ENCODE measurements around the gene GBX1.

Gene GBX1

GRCh38 chr7:151167197-151167961, at the start of gene GBX1:
GBX1 (minus strand) TSS chr7:151167694; CDS start chr7:151167548, 146 bp downstream.
- Mint-ChIP-seq H3K27me3 (ENCODE audit: low read depth) (peaks cover 39% of the 10 kb centered on the region), H3K4me1 (ENCODE audit: low read depth) (peaks cover 4% of the 10 kb centered on the region), H3K36me3 (ENCODE audit: low read depth) (no peaks in the 10 kb centered on the region)

GRCh38 chr7:151215396-151215795, 47.9 kb upstream of the GBX1 start:
- H3K27me3 Mint-ChIP-seq (ENCODE audit: low read depth) = no peaks in the 10 kb centered on the region
- no peaks in the 10 kb centered on the region for H3K9me3 Mint-ChIP-seq
- H3K4me3 Mint-ChIP-seq = no peak overlapping the region
- no peak overlapping the region for H3K27ac Mint-ChIP-seq
- peaks cover 40% of the 10 kb centered on the region for H3K36me3 Mint-ChIP-seq (ENCODE audit: low read depth)
- peaks cover 2% of the 10 kb centered on the region for H3K4me1 Mint-ChIP-seq (ENCODE audit: low read depth)

More at GRCh38 chr7:151167197-151167961, at the start of gene GBX1:
- Mint-ChIP-seq H3K9me3 (no peaks in the 10 kb centered on the region), H3K4me3 (peak within 1 kb of the TSS; percentile 74), H3K27ac (no peak within 1 kb of the TSS)

GRCh38 chr7:151213826-151214225, 46.3 kb upstream of the GBX1 start:
- Mint-ChIP-seq H3K36me3 (ENCODE audit: low read depth) (peaks cover 36% of the 10 kb centered on the region), H3K27me3 (ENCODE audit: low read depth) (no peaks in the 10 kb centered on the region)

GRCh38 chr7:151212626-151213025, 45.1 kb upstream of the GBX1 start:
- H3K9me3 Mint-ChIP-seq = no peaks in the 10 kb centered on the region
- no peak overlapping the region for H3K27ac Mint-ChIP-seq
- H3K27me3 Mint-ChIP-seq (ENCODE audit: low read depth) = no peaks in the 10 kb centered on the region
- no peak overlapping the region for H3K4me3 Mint-ChIP-seq
- H3K4me1 Mint-ChIP-seq (ENCODE audit: low read depth) = peaks cover 7% of the 10 kb centered on the region
- H3K36me3 Mint-ChIP-seq (ENCODE audit: low read depth) = peaks cover 25% of the 10 kb centered on the region

More at GRCh38 chr7:151213826-151214225, 46.3 kb upstream of the GBX1 start:
- Mint-ChIP-seq H3K4me1 (ENCODE audit: low read depth) (peaks cover 2% of the 10 kb centered on the region), H3K9me3 (no peaks in the 10 kb centered on the region), H3K4me3 (no peak overlapping the region), H3K27ac (no peak overlapping the region)

- Mint-ChIP-seq H3K36me3 (ENCODE audit: low read depth) (peaks cover 25% of the 10 kb centered on the region), H3K4me3 (no peak overlapping the region), H3K27me3 (ENCODE audit: low read depth) (no peaks in the 10 kb centered on the region), H3K27ac (no peak overlapping the region), H3K4me1 (ENCODE audit: low read depth) (peaks cover 19% of the 10 kb centered on the region), H3K9me3 (no peaks in the 10 kb centered on the region)
Measured at GRCh38 chr7:151211155-151211772, 43.8 kb upstream of the GBX1 start.

- Mint-ChIP-seq H3K4me1 (ENCODE audit: low read depth) (peaks cover 22% of the 10 kb centered on the region), H3K4me3 (no peak within 1 kb of the TSS), H3K9me3 (no peaks in the 10 kb centered on the region), H3K27me3 (ENCODE audit: low read depth) (peaks cover 4% of the 10 kb centered on the region), H3K36me3 (ENCODE audit: low read depth) (peaks cover 18% of the 10 kb centered on the region), H3K27ac (no peak within 1 kb of the TSS)
Measured at GRCh38 chr7:151210087-151210854, 42.8 kb upstream of the GBX1 start, which contains the start of gene H2BK1. H2BK1 (minus strand) TSS chr7:151210488; CDS start chr7:151210318, 170 bp downstream.

GRCh38 chr7:151209588-151209987, 42.1 kb upstream of the GBX1 start:
- Mint-ChIP-seq H3K4me3 (no peak overlapping the region), H3K36me3 (ENCODE audit: low read depth) (peaks cover 11% of the 10 kb centered on the region), H3K27ac (no peak overlapping the region), H3K27me3 (ENCODE audit: low read depth) (peaks cover 9% of the 10 kb centered on the region), H3K4me1 (ENCODE audit: low read depth) (peaks cover 20% of the 10 kb centered on the region), H3K9me3 (no peaks in the 10 kb centered on the region)

- Mint-ChIP-seq H3K4me1 (ENCODE audit: low read depth) (peaks cover 20% of the 10 kb centered on the region), H3K27me3 (ENCODE audit: low read depth) (peaks cover 9% of the 10 kb centered on the region), H3K4me3 (no peak overlapping the region), H3K36me3 (ENCODE audit: low read depth) (peaks cover 6% of the 10 kb centered on the region), H3K9me3 (no peaks in the 10 kb centered on the region), H3K27ac (no peak overlapping the region)
Measured at GRCh38 chr7:151208253-151208862, 40.9 kb upstream of the GBX1 start.

GRCh38 chr7:151207804-151208203, 40.3 kb upstream of the GBX1 start:
- Mint-ChIP-seq H3K9me3 (no peaks in the 10 kb centered on the region), H3K27me3 (ENCODE audit: low read depth) (peaks cover 9% of the 10 kb centered on the region), H3K4me1 (ENCODE audit: low read depth) (peaks cover 20% of the 10 kb centered on the region), H3K27ac (peak overlapping the region; percentile 44), H3K4me3 (no peak overlapping the region), H3K36me3 (ENCODE audit: low read depth) (peaks cover 3% of the 10 kb centered on the region)

GRCh38 chr7:151207315-151207714, 39.8 kb upstream of the GBX1 start:
- Mint-ChIP-seq H3K27ac (peak overlapping the region; percentile 44), H3K36me3 (ENCODE audit: low read depth) (peaks cover 3% of the 10 kb centered on the region), H3K4me3 (peak overlapping the region; percentile 16), H3K27me3 (ENCODE audit: low read depth) (peaks cover 9% of the 10 kb centered on the region), H3K4me1 (ENCODE audit: low read depth) (peaks cover 20% of the 10 kb centered on the region), H3K9me3 (no peaks in the 10 kb centered on the region)

GRCh38 chr7:151206914-151207313, 39.4 kb upstream of the GBX1 start:
- H3K4me3 Mint-ChIP-seq = peak overlapping the region; percentile 16
- peaks cover 9% of the 10 kb centered on the region for H3K27me3 Mint-ChIP-seq (ENCODE audit: low read depth)
- H3K4me1 Mint-ChIP-seq (ENCODE audit: low read depth) = peaks cover 20% of the 10 kb centered on the region
- no peaks in the 10 kb centered on the region for H3K9me3 Mint-ChIP-seq
- H3K36me3 Mint-ChIP-seq (ENCODE audit: low read depth) = peaks cover 1% of the 10 kb centered on the region
- H3K27ac Mint-ChIP-seq = peak overlapping the region; percentile 52

- Mint-ChIP-seq H3K4me1 (ENCODE audit: low read depth) (peaks cover 20% of the 10 kb centered on the region), H3K27me3 (ENCODE audit: low read depth) (peaks cover 9% of the 10 kb centered on the region), H3K9me3 (no peaks in the 10 kb centered on the region), H3K4me3 (no peak overlapping the region), H3K27ac (no peak overlapping the region), H3K36me3 (ENCODE audit: low read depth) (no peaks in the 10 kb centered on the region)
Measured at GRCh38 chr7:151205730-151206129, 38.2 kb upstream of the GBX1 start.

GRCh38 chr7:151204383-151205032, 37.0 kb upstream of the GBX1 start:
- peaks cover 9% of the 10 kb centered on the region for H3K27me3 Mint-ChIP-seq (ENCODE audit: low read depth)
- peaks cover 20% of the 10 kb centered on the region for H3K4me1 Mint-ChIP-seq (ENCODE audit: low read depth)
- no peak overlapping the region for H3K4me3 Mint-ChIP-seq
- H3K36me3 Mint-ChIP-seq (ENCODE audit: low read depth) = no peaks in the 10 kb centered on the region
- H3K9me3 Mint-ChIP-seq = no peaks in the 10 kb centered on the region
- no peak overlapping the region for H3K27ac Mint-ChIP-seq

GRCh38 chr7:151202836-151203235, 35.3 kb upstream of the GBX1 start:
- peaks cover 17% of the 10 kb centered on the region for H3K4me1 Mint-ChIP-seq (ENCODE audit: low read depth)
- peaks cover 9% of the 10 kb centered on the region for H3K27me3 Mint-ChIP-seq (ENCODE audit: low read depth)
- H3K9me3 Mint-ChIP-seq = no peaks in the 10 kb centered on the region
- no peak overlapping the region for H3K27ac Mint-ChIP-seq
- H3K36me3 Mint-ChIP-seq (ENCODE audit: low read depth) = no peaks in the 10 kb centered on the region
- no peak overlapping the region for H3K4me3 Mint-ChIP-seq
